Prostate gland (tissue), 2 donors: ENCODE results near the gene TOR3A. TPM values are rescaled to one million over a fixed set of nuclear protein-coding genes. Genes with fewer than 3 reads are reported as not detected.

Experiments used
- small RNA-seq, 2 donors: library from RNA; depleted of rRNA; stranded (forward); fragments of <200 nt; gene quantifications; one replicate each; pipeline ENCODE3, GENCODE V24; 2016
- total RNA-seq, 2 donors: library from RNA; depleted of rRNA; stranded (reverse); fragments of >200 nt; gene quantifications; one replicate each; pipeline ENCODE4 v1.1.0, GENCODE V29; 2016

TOR3A gene
- total RNA-seq, 2 donors from 2014 or later = 40.0 to 109 TPM

Small RNA genes within 50 kb of the gene (small RNA-seq; reads per million reads assigned to genes)
- gene AL512326.3 = 0 reads per million in 2 donors

Other genes starting within 250 kb of the TOR3A start
- 10 to 100 TPM; 11.3 to 18.9 TPM for gene ANGPTL1, start 211.0 kb upstream of the TOR3A start, total RNA-seq
- 10 to 100 TPM; 20.1 to 21.6 TPM for gene FAM20B, start 56.2 kb upstream of the TOR3A start, total RNA-seq
- 10 to 100 TPM; 12.1 to 18.4 TPM for gene ABL2, start 147.6 kb downstream of the TOR3A start, total RNA-seq
- 10 to 100 TPM; 30.9 to 47.2 TPM for gene SOAT1, start 211.7 kb downstream of the TOR3A start, total RNA-seq